ENCODE measurements around the gene LETM1. TPM values are rescaled to one million over a fixed set of nuclear protein-coding genes. Genes with fewer than 3 reads are reported as not detected.

The LETM1 gene
- total and polyA plus RNA-seq, 2 of the 13 experiments (the other 11 are each of a cell fraction or from before 2014, with no cell fraction given): 9.7 to 41.6 TPM

GRCh38 chr4:1862961-1863296, 7.0 kb upstream of the LETM1 start (continued):
- TF ChIP-seq ZNF354B (CRISPR knock-in tag; IDR thresholded peaks at IDR 0.05): no peak
- no peak for TF ChIP-seq POLR2AphosphoS5 (IDR thresholded peaks at IDR 0.05; ENCODE audit: low read depth, low read length)
- TF ChIP-seq MED8 (CRISPR knock-in tag; IDR thresholded peaks at IDR 0.05; ENCODE audit: insufficient replicate concordance): no peak
- TF ChIP-seq ZNF709 (CRISPR knock-in tag; IDR thresholded peaks at IDR 0.05): 0 out of 2 replicates have a peak, but pooled peaks have one; percentile 30
- TF ChIP-seq SP2 (CRISPR knock-in tag; IDR thresholded peaks at IDR 0.05): no peak
- no peak for TF ChIP-seq HMGXB3 (CRISPR knock-in tag; IDR thresholded peaks at IDR 0.05; ENCODE audit: borderline replicate concordance)
- no peak for TF ChIP-seq IKZF4 (CRISPR knock-in tag; IDR thresholded peaks at IDR 0.05; ENCODE audit: borderline replicate concordance, low read depth, not compliant biosample characterization)
- TF ChIP-seq ZSCAN31 (CRISPR knock-in tag; IDR thresholded peaks at IDR 0.05; ENCODE audit: low read depth): no peak
- TF ChIP-seq ZBTB49 (CRISPR knock-in tag; IDR thresholded peaks at IDR 0.05; ENCODE audit: borderline replicate concordance): no peak
- TF ChIP-seq NFE2 (CRISPR knock-in tag; IDR thresholded peaks at IDR 0.05): no peak
- TF ChIP-seq ZNF44 (CRISPR knock-in tag; IDR thresholded peaks at IDR 0.05): no peak
- no peak for TF ChIP-seq BRCA1 (CRISPR knock-in tag; IDR thresholded peaks at IDR 0.05)
- no peak for TF ChIP-seq ZNF841 (CRISPR knock-in tag; IDR thresholded peaks at IDR 0.05; ENCODE audit: borderline replicate concordance)
- no peak for TF ChIP-seq ZNF878 (CRISPR knock-in tag; IDR thresholded peaks at IDR 0.05)
- no peak for TF ChIP-seq FOSL1 (CRISPR knock-in tag; IDR thresholded peaks at IDR 0.05; ENCODE audit: borderline replicate concordance)
- no peak for TF ChIP-seq CCAR2 (optimal IDR thresholded peaks at IDR 0.05; ENCODE audit: low read depth, low read length)
- TF ChIP-seq ZNF160 (CRISPR knock-in tag; IDR thresholded peaks at IDR 0.05): 0 out of 2 replicates have a peak, but pooled peaks have one; percentile 33
- TF ChIP-seq GMEB1 (CRISPR knock-in tag; IDR thresholded peaks at IDR 0.05; ENCODE audit: borderline replicate concordance): no peak; the same call in 1 of the 2 replicates
- TF ChIP-seq ZSCAN29 (CRISPR knock-in tag; conservative IDR thresholded peaks at IDR 0.05): peak; percentile 51; the same call in 1 of the 2 replicates
- TF ChIP-seq ZNF766 (CRISPR knock-in tag; IDR thresholded peaks at IDR 0.05; ENCODE audit: borderline replicate concordance): no peak
- TF ChIP-seq ZNF839 (CRISPR knock-in tag; IDR thresholded peaks at IDR 0.05; ENCODE audit: borderline replicate concordance): no peak
- TF ChIP-seq MAF1 (CRISPR knock-in tag; IDR thresholded peaks at IDR 0.05; ENCODE audit: borderline replicate concordance): no peak
- TF ChIP-seq SRF (IDR thresholded peaks at IDR 0.05; ENCODE audit: low read depth, low read length): no peak
- no peak for TF ChIP-seq ZNF530 (CRISPR knock-in tag; IDR thresholded peaks at IDR 0.05; ENCODE audit: low read depth)
